ENCODE results near the gene ARHGEF7. TPM values are rescaled to one million over a fixed set of nuclear protein-coding genes. Genes with fewer than 3 reads are reported as not detected.

ARHGEF7 gene
- total RNA-seq, 1 donor from 2014 or later: 227 TPM

- H3K9me3 Mint-ChIP-seq (ENCODE audit: unreplicated experiment): peaks cover 5% of the 10 kb centered on the region
- peaks cover under 1% of the 10 kb centered on the region for H3K27me3 Mint-ChIP-seq (ENCODE audit: unreplicated experiment)
- H3K36me3 Mint-ChIP-seq (ENCODE audit: unreplicated experiment): no peaks in the 10 kb centered on the region
- H3K4me1 Mint-ChIP-seq (ENCODE audit: low read depth, unreplicated experiment): peaks cover 2% of the 10 kb centered on the region
- TF ChIP-seq CTCF (IDR thresholded peaks at IDR 0.05; ENCODE audit: partially characterized antibody, unreplicated experiment): no peak
- no peak for DNase-seq
- H3K4me3 Mint-ChIP-seq (ENCODE audit: unreplicated experiment): no peak overlapping the region
- no peak overlapping the region for H3K27ac Mint-ChIP-seq (ENCODE audit: unreplicated experiment)
Measured at GRCh38 chr13:111095911-111096501, 19.1 kb upstream of the ARHGEF7 start.

- Mint-ChIP-seq H3K36me3 (ENCODE audit: unreplicated experiment) (peaks cover 19% of the 10 kb centered on the region), H3K4me1 (ENCODE audit: low read depth, unreplicated experiment) (peaks cover 2% of the 10 kb centered on the region), H3K27me3 (ENCODE audit: unreplicated experiment) (no peaks in the 10 kb centered on the region), H3K9me3 (ENCODE audit: unreplicated experiment) (peaks cover 11% of the 10 kb centered on the region), H3K4me3 (ENCODE audit: unreplicated experiment) (no peak overlapping the region), H3K27ac (ENCODE audit: unreplicated experiment) (no peak overlapping the region)
- no peak for TF ChIP-seq CTCF (IDR thresholded peaks at IDR 0.05; ENCODE audit: partially characterized antibody, unreplicated experiment)
- no peak for DNase-seq
Measured at GRCh38 chr13:111099290-111099689, 15.8 kb upstream of the ARHGEF7 start.

GRCh38 chr13:111110054-111110453, 5.1 kb upstream of the ARHGEF7 start:
- H3K4me1 Mint-ChIP-seq (ENCODE audit: low read depth, unreplicated experiment): peaks cover 33% of the 10 kb centered on the region
- H3K27ac Mint-ChIP-seq (ENCODE audit: unreplicated experiment): no peak overlapping the region
- H3K4me3 Mint-ChIP-seq (ENCODE audit: unreplicated experiment): no peak overlapping the region
- peaks cover 14% of the 10 kb centered on the region for H3K36me3 Mint-ChIP-seq (ENCODE audit: unreplicated experiment)
- TF ChIP-seq CTCF (IDR thresholded peaks at IDR 0.05; ENCODE audit: partially characterized antibody, unreplicated experiment): no peak
- DNase-seq: no peak
- peaks cover 15% of the 10 kb centered on the region for H3K27me3 Mint-ChIP-seq (ENCODE audit: unreplicated experiment)
- H3K9me3 Mint-ChIP-seq (ENCODE audit: unreplicated experiment): peaks cover 22% of the 10 kb centered on the region

DNA sequence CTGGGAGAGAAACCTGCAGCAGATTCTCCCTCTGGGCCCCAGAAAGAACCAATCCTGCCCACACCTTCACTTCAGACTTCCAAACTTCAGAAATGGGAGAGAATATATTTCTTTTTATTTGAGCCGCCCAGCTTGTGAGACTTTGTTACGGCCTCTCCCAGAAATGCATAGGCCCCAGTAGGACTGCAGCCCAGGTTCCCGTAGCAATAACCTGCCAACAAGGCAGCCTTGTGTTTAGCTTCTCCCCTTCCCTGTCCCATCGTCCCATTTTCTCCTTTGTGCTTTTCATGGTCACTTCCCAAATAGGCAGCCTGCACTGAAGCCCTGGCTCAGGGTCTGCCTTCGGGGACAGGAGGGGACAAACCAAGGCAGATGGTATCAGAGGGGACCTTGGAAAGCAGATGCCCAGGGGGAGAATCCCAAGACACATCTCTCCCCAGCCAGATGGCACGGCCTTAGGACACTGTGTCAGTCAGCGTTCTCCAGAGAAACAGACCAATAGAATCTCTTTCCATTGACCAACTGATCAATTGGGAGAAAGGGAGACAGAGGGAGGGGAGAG, 3.7 kb upstream of the ARHGEF7 start:
- peak overlapping the region; percentile 96 for H3K27ac Mint-ChIP-seq (ENCODE audit: unreplicated experiment)
- peaks cover 24% of the 10 kb centered on the region for H3K9me3 Mint-ChIP-seq (ENCODE audit: unreplicated experiment)
- H3K4me3 Mint-ChIP-seq (ENCODE audit: unreplicated experiment): peak overlapping the region; percentile 58
- no peak for TF ChIP-seq CTCF (IDR thresholded peaks at IDR 0.05; ENCODE audit: partially characterized antibody, unreplicated experiment)
- peak; percentile 73 for DNase-seq
- H3K4me1 Mint-ChIP-seq (ENCODE audit: low read depth, unreplicated experiment): peaks cover 35% of the 10 kb centered on the region
- H3K27me3 Mint-ChIP-seq (ENCODE audit: unreplicated experiment): peaks cover 20% of the 10 kb centered on the region
- peaks cover 13% of the 10 kb centered on the region for H3K36me3 Mint-ChIP-seq (ENCODE audit: unreplicated experiment)

GRCh38 chr13:111112196-111112595, 2.9 kb upstream of the ARHGEF7 start:
- DNase-seq: no peak
- Mint-ChIP-seq H3K27ac (ENCODE audit: unreplicated experiment) (peak overlapping the region; percentile 96), H3K9me3 (ENCODE audit: unreplicated experiment) (peaks cover 24% of the 10 kb centered on the region), H3K27me3 (ENCODE audit: unreplicated experiment) (peaks cover 20% of the 10 kb centered on the region), H3K36me3 (ENCODE audit: unreplicated experiment) (peaks cover 5% of the 10 kb centered on the region), H3K4me3 (ENCODE audit: unreplicated experiment) (peak overlapping the region; percentile 58), H3K4me1 (ENCODE audit: low read depth, unreplicated experiment) (peaks cover 35% of the 10 kb centered on the region)
- TF ChIP-seq CTCF (IDR thresholded peaks at IDR 0.05; ENCODE audit: partially characterized antibody, unreplicated experiment): no peak
